Hematopoietic multipotent progenitor cell treated with erythropoietin and hydrocortisone succinate and interleukin-3 and kit ligand, for 4 days (in vitro differentiated cells): ENCODE data around the gene TH.

Source experiments
- DNase-seq: peaks from one replicate; pipeline ENCODE4 v3.0.0-alpha.2; 2015

TH gene

GRCh38 chr11:2157294-2158040 lies 14.1 kb downstream of the TH start:
- DNase-seq, result no peak

GRCh38 chr11:2156416-2157182 lies 15.0 kb downstream of the TH start:
- peak; percentile 68 for DNase-seq

- no peak for DNase-seq
Observed at GRCh38 chr11:2155511-2155910, 16.1 kb downstream of the TH start.

GRCh38 chr11:2154889-2155288 lies 16.7 kb downstream of the TH start:
- DNase-seq, result no peak

- no peak for DNase-seq
Observed at GRCh38 chr11:2154195-2154585, 17.4 kb downstream of the TH start.

GRCh38 chr11:2153581-2154194 lies 17.9 kb downstream of the TH start:
- DNase-seq, result no peak

GRCh38 chr11:2151500-2152257 lies 19.9 kb downstream of the TH start:
- DNase-seq, result peak; percentile 88

GRCh38 chr11:2149864-2150847 lies 21.5 kb downstream of the TH start:
- DNase-seq, result peak; percentile 55

GRCh38 chr11:2149460-2149859 lies 22.2 kb downstream of the TH start:
- no peak for DNase-seq

- no peak for DNase-seq
Observed at GRCh38 chr11:2148595-2148994, 23.0 kb downstream of the TH start.

GRCh38 chr11:2147391-2147790 lies 24.2 kb downstream of the TH start:
- DNase-seq, result no peak

- DNase-seq, result no peak
Observed at GRCh38 chr11:2146051-2146450, 25.6 kb downstream of the TH start.

GRCh38 chr11:2144544-2145248 lies 26.9 kb downstream of the TH start:
- DNase-seq, result no peak

GRCh38 chr11:2143799-2144543 lies 27.6 kb downstream of the TH start:
- DNase-seq, result no peak

GRCh38 chr11:2143477-2143798 lies 28.2 kb downstream of the TH start:
- no peak for DNase-seq

GRCh38 chr11:2142762-2143202 lies 28.8 kb downstream of the TH start:
- no peak for DNase-seq

- no peak for DNase-seq
Observed at GRCh38 chr11:2142300-2142759, 29.3 kb downstream of the TH start.

- no peak for DNase-seq
Observed at GRCh38 chr11:2140411-2141400, 30.9 kb downstream of the TH start.
